T-helper 22 cell (primary cell): ENCODE data around the gene PLEKHG2.

Experiments
- DNase-seq: peaks from one replicate; pipeline ENCODE4 v3.0.0-alpha.2; 2020; ENCODE audit warnings: low read depth

PLEKHG2 gene

GRCh38 chr19:39384839-39385568, 27.5 kb upstream of the PLEKHG2 start:
- no peak for DNase-seq

DNA sequence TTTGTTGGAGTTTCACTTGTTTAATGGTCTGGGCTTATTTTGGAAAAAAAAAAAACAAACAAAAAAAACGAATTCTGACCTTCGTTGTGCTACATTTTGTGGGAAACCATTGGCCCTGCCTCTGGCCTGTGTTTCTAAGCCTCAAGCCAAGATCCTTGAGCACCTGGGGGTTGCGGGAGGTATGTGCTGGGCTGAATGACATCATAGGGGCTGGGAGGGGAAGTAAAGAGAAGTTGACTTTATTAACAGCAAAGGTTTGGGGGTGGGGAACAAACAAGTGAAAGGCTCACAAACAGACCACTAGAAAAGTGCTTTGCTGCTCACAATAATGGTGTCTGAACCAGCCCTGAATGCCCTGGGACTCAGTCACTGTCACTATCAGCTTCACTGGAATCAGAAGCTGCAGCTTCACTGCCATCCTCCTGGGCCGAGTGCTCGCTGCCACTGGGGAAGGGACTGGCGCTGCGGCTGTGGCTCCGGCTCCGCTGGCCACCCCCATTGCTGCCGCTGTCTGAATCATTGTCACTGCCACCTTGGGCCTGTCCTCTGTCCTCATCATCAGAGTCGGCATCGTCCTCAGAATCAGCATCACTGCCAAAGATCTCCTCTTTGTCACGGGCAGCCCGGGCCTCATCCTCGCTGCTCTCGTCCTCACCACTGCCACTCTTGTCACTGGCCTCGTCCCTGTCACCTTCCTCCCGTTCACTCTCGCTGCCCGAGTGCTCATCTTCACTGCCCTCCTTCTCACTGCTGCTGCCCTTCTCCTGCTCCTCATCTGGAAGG, 26.6 kb upstream of the PLEKHG2 start:
- no peak for DNase-seq

GRCh38 chr19:39386557-39386956, 25.9 kb upstream of the PLEKHG2 start:
- no peak for DNase-seq

DNA sequence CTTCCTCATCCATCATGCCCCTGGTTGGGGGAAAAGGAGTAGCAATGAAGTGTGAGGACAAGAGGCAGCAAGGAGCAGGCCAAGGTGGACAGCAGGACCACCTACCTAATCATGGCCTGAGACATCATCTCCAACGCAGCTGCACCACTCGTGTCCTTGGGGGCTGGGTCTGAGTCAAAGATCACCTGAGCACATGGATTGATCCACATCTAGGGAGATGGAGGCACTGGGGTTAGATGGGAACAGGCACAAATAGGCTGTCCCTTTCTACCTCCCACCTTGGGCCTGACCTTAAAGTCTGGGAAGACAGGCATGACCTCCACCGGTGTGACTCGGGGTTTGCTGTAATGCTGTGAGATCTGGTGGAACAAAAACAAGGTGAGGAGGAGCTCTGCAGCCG, 23.8 kb upstream of the PLEKHG2 start:
- DNase-seq, result no peak

GRCh38 chr19:39389631-39390414, 22.6 kb upstream of the PLEKHG2 start:
- no peak for DNase-seq

GRCh38 chr19:39390451-39390750, 22.1 kb upstream of the PLEKHG2 start:
- DNase-seq, result peak; percentile 80

- peak; percentile 98 for DNase-seq
These were observed 21.6 kb upstream of the PLEKHG2 start, which contains the start of the genes MED29 and PAF1 for GRCh38 chr19:39390751-39391437. MED29 (plus strand) TSS chr19:39391378; CDS start chr19:39391423, 45 bp downstream. PAF1 (minus strand) TSS chr19:39391106; CDS start chr19:39390864, 242 bp downstream.

GRCh38 chr19:39397360-39398296, 14.8 kb upstream of the PLEKHG2 start:
- DNase-seq, result peak; percentile 81

DNA sequence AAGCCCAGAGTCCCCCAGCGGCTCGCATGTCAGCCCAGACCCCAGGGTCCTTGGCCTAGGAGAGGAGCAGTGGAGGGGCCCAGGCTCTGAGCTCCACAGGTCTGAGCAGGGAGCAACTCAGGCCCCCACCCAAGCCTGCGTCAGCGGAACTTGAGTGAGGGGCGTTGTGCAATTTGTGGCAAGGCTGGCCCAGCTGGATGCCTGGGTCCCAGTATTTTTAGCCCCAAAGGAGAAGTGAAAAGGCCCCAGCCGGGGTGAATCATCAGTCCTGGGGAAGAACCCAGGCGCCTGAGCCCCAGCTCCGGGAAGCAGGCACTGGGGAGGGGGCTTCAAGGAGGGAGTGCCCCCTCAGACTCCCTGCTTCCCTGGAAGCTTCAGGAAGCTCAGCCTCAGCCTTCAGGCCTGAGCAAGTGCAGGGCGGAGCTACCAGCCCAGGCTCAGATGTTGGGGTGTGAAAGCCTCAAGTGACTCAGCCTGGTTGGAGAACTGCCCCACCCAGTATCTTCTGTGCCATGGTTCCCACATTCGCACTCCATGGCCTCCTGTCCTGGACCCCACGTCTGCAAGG, 14.1 kb upstream of the PLEKHG2 start:
- DNase-seq, result no peak

- no peak for DNase-seq
These were observed 12.8 kb upstream of the PLEKHG2 start for GRCh38 chr19:39399668-39400050.

DNA sequence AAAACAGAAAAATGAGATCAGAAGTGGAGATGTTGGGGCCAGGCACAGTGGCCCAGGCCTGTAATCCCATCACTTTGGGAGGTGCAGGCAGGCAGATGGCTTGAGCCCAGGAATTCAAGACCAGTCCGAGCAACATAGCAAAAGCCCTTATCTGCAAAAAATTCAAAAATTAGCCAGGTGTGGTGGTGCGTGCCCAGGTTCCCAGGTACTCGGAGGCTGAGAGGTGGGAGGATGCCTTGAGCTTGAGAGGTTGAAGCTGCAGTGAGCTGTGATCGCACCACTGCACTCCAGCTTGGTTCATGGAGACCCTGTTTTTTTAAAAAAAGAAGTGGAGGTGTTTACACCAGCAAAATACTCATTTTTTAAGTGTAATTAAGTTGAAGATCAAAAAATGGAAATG, 12.4 kb upstream of the PLEKHG2 start:
- no peak for DNase-seq

- no peak for DNase-seq
These were observed 11.4 kb upstream of the PLEKHG2 start for GRCh38 chr19:39401070-39401548.

DNA sequence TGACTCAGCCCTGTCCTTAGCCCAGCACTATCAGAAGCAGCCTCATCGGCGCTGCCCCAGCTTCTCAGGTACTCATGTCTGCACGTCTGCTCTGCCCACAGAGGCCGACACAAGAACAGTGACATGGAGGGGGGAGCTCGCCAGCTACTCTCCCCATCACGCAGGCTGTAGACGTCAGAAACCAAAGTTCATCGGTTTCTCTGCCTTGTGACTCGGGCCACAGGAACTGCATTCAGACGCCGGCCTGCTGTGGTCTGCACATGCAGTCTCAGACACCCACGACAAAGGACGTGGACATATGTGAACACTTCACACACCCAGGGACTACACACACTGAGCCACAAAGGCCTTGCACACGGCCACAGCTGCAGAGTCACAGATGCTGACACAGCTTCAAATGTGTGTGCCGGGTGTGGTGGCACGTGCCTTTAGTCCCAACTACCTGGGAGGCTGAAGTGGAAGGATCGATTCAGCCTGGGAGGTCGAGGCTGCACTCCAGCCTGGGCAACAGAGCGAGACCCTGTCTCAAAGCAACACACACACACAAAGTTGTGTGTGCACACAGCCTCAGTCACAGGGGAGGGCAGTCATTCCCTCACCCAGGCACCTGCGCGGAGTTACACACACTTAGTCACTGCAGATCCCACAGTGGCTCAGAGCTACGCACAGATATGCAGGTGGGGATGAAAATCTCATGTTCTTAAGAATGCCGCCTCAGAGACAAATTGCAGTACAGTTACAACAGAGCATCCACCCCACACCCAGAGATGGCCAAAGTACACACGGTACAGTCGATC, 10.7 kb upstream of the PLEKHG2 start:
- DNase-seq, result peak; percentile 96

DNA sequence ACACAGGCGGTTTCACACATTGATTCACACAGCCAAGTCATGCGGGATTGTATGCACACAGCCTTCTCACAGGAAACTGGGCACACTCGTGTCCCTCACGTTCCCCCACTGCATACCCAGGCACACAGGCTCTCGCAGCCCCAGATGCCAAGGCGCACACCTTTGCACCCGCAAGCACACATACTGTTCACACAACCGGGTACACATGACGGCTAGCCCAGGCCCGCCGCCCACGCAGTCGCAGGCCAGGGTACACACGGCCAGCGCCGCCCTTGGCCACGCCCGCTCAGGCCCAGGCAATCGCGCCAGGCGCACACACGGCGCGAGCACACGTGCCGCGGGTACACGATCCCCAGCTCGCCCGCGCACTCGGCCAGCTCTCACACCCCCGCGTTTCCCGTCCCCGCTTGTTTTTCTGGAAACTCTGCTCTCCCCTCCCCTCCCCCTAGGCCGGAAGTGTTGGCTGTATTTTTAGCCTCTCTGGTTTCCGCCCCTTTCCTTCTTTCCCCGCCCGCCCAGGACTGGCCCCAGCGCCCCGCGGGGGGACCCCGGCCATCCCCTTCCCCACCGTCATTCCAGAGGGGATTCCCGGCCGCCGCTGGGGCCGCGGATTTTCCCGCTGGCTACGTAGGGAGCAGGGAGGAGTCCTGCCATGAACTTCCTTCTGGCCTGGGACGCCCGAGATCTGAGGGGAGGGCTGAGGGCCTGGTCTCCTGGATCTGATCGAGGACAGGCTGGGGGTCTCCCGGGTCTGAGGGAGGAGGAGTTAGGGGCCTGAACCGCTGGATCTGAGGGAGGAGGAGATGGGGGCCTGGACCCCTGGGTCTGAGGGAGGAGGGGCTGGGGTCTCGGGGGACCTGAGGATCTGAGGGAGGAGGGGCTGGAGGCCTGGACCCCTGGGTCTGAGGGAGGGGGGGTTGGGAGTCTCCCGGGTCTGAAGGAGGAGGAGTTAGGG, 9.8 kb upstream of the PLEKHG2 start:
- peak; percentile 85 for DNase-seq

- peak; percentile 100 for DNase-seq
These were observed 8.8 kb upstream of the PLEKHG2 start for GRCh38 chr19:39403331-39404312.

DNA sequence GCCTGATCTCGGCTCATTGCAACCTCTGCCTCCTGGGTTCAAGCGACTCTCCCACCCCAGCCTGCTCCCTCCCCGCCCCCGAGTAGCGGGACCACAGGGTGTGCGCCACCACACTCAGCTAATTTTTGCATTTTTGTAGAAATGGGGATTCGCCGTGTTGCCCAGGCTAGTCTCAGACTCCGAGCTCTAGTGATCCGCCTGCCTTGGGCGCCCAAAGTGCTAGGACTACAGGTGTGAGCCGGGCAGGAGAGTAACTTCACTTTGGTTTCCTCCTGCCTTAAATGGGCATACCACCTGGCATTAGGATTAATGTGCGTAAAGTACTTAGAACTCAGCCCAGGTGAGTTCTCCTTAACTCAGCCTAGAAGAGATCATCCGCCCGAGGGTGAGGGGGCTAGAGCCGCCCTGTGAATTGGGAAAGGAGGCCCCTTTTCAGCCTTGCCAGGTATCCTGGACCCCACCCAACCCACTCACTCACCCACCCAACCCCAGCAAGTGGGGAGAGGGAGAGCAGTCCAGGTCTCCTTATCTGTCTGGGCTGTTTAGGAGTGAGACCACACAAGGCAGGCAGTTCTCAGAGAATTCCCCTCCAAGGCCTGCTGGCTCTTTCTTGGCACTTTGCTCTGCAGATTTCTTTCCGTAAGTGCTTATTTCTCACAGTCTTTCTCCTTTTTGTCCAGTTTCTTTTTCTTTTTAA, 7.1 kb upstream of the PLEKHG2 start:
- DNase-seq, result no peak
